ENCODE measurements around the gene MEGF11.

- TF ChIP-seq CTCF (IDR thresholded peaks at IDR 0.05) = no peak
- no peak for TF ChIP-seq POLR2AphosphoS5 (IDR thresholded peaks at IDR 0.05)
- TF ChIP-seq POLR2A (IDR thresholded peaks at IDR 0.05) = no peak
These were observed 15.2 kb downstream of the MEGF11 start for GRCh38 chr15:66238318-66238717.
